Activated naive CD8-positive, alpha-beta T cell (primary cell): ENCODE results near the gene POLRMT.
"Not testable (repeated sequence)": the region's sequence is repeated elsewhere in the genome, so short reads cannot be mapped to it uniquely, and the experiment has no call there.

Experiments used
- H3K27ac Mint-ChIP-seq: one replicate; pipeline ENCODE4 v1.8.0; 2021; ENCODE audit warnings: mixed read lengths
- H3K27me3 Mint-ChIP-seq: one replicate; pipeline ENCODE4 v1.8.0; 2021; ENCODE audit warnings: mixed read lengths
- H3K36me3 Mint-ChIP-seq: one replicate; pipeline ENCODE4 v1.8.0; 2021; ENCODE audit warnings: mixed read lengths
- H3K4me1 Mint-ChIP-seq: one replicate; pipeline ENCODE4 v1.8.0; 2021; ENCODE audit warnings: low read depth, mixed read lengths
- H3K4me3 Mint-ChIP-seq: one replicate; pipeline ENCODE4 v1.8.0; 2021; ENCODE audit warnings: mild to moderate bottlenecking, mixed read lengths
- H3K9me3 Mint-ChIP-seq: one replicate; pipeline ENCODE4 v1.8.0; 2021; ENCODE audit warnings: low read depth, mixed read lengths

POLRMT gene

GRCh38 chr19:670609-671075, 37.3 kb upstream of the POLRMT start:
- peaks cover 7% of the 10 kb centered on the region for H3K27me3 Mint-ChIP-seq
- H3K9me3 Mint-ChIP-seq = no peaks in the 10 kb centered on the region
- peaks cover 3% of the 10 kb centered on the region for H3K4me1 Mint-ChIP-seq
- H3K27ac Mint-ChIP-seq = no peak overlapping the region
- H3K4me3 Mint-ChIP-seq = no peak overlapping the region
- no peaks in the 10 kb centered on the region for H3K36me3 Mint-ChIP-seq

GRCh38 chr19:668675-669434, 35.5 kb upstream of the POLRMT start:
- not testable (repeated sequence) for H3K4me3 Mint-ChIP-seq, H3K27me3 Mint-ChIP-seq, H3K9me3 Mint-ChIP-seq, H3K27ac Mint-ChIP-seq, H3K4me1 Mint-ChIP-seq, H3K36me3 Mint-ChIP-seq

GRCh38 chr19:666985-667573, 33.7 kb upstream of the POLRMT start:
- not testable (repeated sequence) for H3K4me1 Mint-ChIP-seq, H3K27me3 Mint-ChIP-seq, H3K9me3 Mint-ChIP-seq, H3K4me3 Mint-ChIP-seq, H3K36me3 Mint-ChIP-seq, H3K27ac Mint-ChIP-seq

- Mint-ChIP-seq H3K9me3 (no peaks in the 10 kb centered on the region), H3K4me1 (peaks cover 16% of the 10 kb centered on the region), H3K27me3 (no peaks in the 10 kb centered on the region), H3K36me3 (no peaks in the 10 kb centered on the region), H3K4me3 (peak overlapping the region; percentile 63), H3K27ac (peak overlapping the region; percentile 41)
Measured at GRCh38 chr19:664913-665443, 31.6 kb upstream of the POLRMT start.

- no peaks in the 10 kb centered on the region for H3K9me3 Mint-ChIP-seq
- H3K36me3 Mint-ChIP-seq = no peaks in the 10 kb centered on the region
- H3K4me1 Mint-ChIP-seq = peaks cover 24% of the 10 kb centered on the region
Measured at GRCh38 chr19:663682-664117, 30.4 kb upstream of the POLRMT start.

GRCh38 chr19:662962-663681, 29.8 kb upstream of the POLRMT start, which contains the start of gene RNF126:
RNF126 (minus strand) TSS chr19:663214; CDS start chr19:663121, 93 bp downstream.
- no peaks in the 10 kb centered on the region for H3K9me3 Mint-ChIP-seq
- peaks cover 24% of the 10 kb centered on the region for H3K4me1 Mint-ChIP-seq
- no peaks in the 10 kb centered on the region for H3K36me3 Mint-ChIP-seq
- no peaks in the 10 kb centered on the region for H3K27me3 Mint-ChIP-seq
- H3K4me3 Mint-ChIP-seq = peak within 1 kb of the TSS; percentile 96
- H3K27ac Mint-ChIP-seq = peak within 1 kb of the TSS; percentile 94

More at GRCh38 chr19:663682-664117, 30.4 kb upstream of the POLRMT start:
- Mint-ChIP-seq H3K27ac (peak overlapping the region; percentile 84), H3K4me3 (peak overlapping the region; percentile 86), H3K27me3 (no peaks in the 10 kb centered on the region)

- Mint-ChIP-seq H3K27me3 (no peaks in the 10 kb centered on the region), H3K4me3 (peak overlapping the region; percentile 96), H3K4me1 (peaks cover 26% of the 10 kb centered on the region), H3K36me3 (no peaks in the 10 kb centered on the region), H3K27ac (peak overlapping the region; percentile 94), H3K9me3 (no peaks in the 10 kb centered on the region)
Measured at GRCh38 chr19:662207-662961, 29.0 kb upstream of the POLRMT start.

- Mint-ChIP-seq H3K27me3 (no peaks in the 10 kb centered on the region), H3K9me3 (no peaks in the 10 kb centered on the region), H3K4me3 (peak overlapping the region; percentile 96), H3K4me1 (peaks cover 28% of the 10 kb centered on the region), H3K36me3 (no peaks in the 10 kb centered on the region), H3K27ac (peak overlapping the region; percentile 94)
Measured at GRCh38 chr19:661427-662196, 28.3 kb upstream of the POLRMT start.

GRCh38 chr19:660793-661426, 27.6 kb upstream of the POLRMT start:
- Mint-ChIP-seq H3K4me1 (peaks cover 33% of the 10 kb centered on the region), H3K4me3 (peak overlapping the region; percentile 96), H3K27ac (peak overlapping the region; percentile 94), H3K9me3 (no peaks in the 10 kb centered on the region), H3K36me3 (no peaks in the 10 kb centered on the region), H3K27me3 (no peaks in the 10 kb centered on the region)

GRCh38 chr19:658916-659839, 25.8 kb upstream of the POLRMT start:
- Mint-ChIP-seq H3K9me3 (no peaks in the 10 kb centered on the region), H3K4me1 (peaks cover 38% of the 10 kb centered on the region), H3K27ac (peak overlapping the region; percentile 94), H3K36me3 (no peaks in the 10 kb centered on the region), H3K27me3 (no peaks in the 10 kb centered on the region), H3K4me3 (peak overlapping the region; percentile 96)

- Mint-ChIP-seq H3K4me3 (peak overlapping the region; percentile 40), H3K36me3 (no peaks in the 10 kb centered on the region), H3K4me1 (peaks cover 39% of the 10 kb centered on the region)
Measured at GRCh38 chr19:658059-658839, 24.9 kb upstream of the POLRMT start.

GRCh38 chr19:657611-658010, 24.3 kb upstream of the POLRMT start:
- Mint-ChIP-seq H3K4me1 (peaks cover 39% of the 10 kb centered on the region), H3K36me3 (no peaks in the 10 kb centered on the region), H3K27ac (no peak overlapping the region), H3K4me3 (no peak overlapping the region), H3K9me3 (no peaks in the 10 kb centered on the region), H3K27me3 (no peaks in the 10 kb centered on the region)

More at GRCh38 chr19:658059-658839, 24.9 kb upstream of the POLRMT start:
- no peaks in the 10 kb centered on the region for H3K9me3 Mint-ChIP-seq
- H3K27ac Mint-ChIP-seq = no peak overlapping the region
- no peaks in the 10 kb centered on the region for H3K27me3 Mint-ChIP-seq
